SH-SY5Y (cell line): ENCODE measurements around the gene POU2F1.

Experiments
- GATA2 ChIP-seq: IDR thresholded peaks from 2 replicates; pipeline ENCODE4 v1.6.1; 2011; ENCODE audit warnings: mild to moderate bottlenecking, low read depth, low read length
- GATA3 ChIP-seq: IDR thresholded peaks from 2 replicates; pipeline ENCODE4 v1.6.1; 2011; ENCODE audit warnings: low read depth, mild to moderate bottlenecking, low read length, moderate library complexity

GRCh38 chr1:167333703-167334102 lies 113.0 kb downstream of the POU2F1 start:
- TF ChIP-seq GATA2 = no peak
- TF ChIP-seq GATA3 = no peak
